ENCODE data around the gene PLIN1.

DNA sequence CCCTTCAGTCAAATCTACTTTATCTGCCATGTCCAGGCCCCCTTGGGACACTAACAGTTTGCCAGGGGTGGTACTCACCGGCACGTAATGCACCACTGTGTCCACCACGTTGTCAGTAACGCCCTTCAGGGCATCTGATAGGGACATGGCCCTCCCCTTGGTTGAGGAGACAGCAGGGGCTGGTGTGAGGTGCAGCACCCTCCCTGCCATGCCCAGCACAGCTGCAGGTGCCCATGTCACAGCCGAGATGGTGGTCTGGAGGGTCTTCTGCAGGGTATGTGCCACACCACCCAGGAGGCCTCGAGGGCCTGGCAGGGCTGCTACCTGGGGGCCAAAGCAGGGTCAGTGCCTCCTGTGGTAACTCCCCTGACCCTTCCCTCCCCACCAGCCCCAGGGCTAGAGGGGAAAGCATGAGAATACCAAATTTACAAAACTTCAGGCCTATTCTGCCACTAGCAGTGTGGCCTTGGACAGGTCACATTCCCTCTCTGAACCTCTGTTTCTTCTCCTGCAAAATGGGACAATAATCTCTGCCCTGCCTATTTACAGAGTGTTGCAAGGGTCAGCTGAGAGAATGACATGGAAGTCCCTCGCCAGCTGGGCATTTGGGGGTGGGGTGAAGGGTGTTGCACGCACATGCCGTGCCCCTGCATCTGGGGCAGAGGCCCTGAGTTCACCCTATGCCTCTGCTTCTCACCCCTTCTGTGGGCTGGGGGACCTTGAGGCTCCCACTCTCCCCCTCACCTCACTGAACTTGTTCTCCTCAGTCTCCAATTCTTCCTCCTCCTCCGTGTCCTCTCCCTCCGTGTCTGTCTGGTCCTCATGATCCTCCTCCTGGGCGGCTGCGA, 12.1 kb downstream of the PLIN1 start:
- TF ChIP-seq, protein P1, sequence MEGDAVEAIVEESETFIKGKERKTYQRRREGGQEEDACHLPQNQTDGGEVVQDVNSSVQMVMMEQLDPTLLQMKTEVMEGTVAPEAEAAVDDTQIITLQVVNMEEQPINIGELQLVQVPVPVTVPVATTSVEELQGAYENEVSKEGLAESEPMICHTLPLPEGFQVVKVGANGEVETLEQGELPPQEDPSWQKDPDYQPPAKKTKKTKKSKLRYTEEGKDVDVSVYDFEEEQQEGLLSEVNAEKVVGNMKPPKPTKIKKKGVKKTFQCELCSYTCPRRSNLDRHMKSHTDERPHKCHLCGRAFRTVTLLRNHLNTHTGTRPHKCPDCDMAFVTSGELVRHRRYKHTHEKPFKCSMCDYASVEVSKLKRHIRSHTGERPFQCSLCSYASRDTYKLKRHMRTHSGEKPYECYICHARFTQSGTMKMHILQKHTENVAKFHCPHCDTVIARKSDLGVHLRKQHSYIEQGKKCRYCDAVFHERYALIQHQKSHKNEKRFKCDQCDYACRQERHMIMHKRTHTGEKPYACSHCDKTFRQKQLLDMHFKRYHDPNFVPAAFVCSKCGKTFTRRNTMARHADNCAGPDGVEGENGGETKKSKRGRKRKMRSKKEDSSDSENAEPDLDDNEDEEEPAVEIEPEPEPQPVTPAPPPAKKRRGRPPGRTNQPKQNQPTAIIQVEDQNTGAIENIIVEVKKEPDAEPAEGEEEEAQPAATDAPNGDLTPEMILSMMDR (IDR thresholded peaks at IDR 0.05; ENCODE audit: extremely low read depth in 1 of 2, insufficient read depth in 1 of 2, low read depth in 1 of 2, low read length in 2 of 2) = no peak
- no peak for TF ChIP-seq POLR2AphosphoS5 (IDR thresholded peaks at IDR 0.05; ENCODE audit: insufficient read depth, low read depth, low read length)
- TF ChIP-seq POLR2A (IDR thresholded peaks at IDR 0.05; ENCODE audit: low read depth, low read length) = no peak

Data from endothelial cell of umbilical vein (primary cell).